ENCODE results near the gene GABBR1.

Gene GABBR1

DNA sequence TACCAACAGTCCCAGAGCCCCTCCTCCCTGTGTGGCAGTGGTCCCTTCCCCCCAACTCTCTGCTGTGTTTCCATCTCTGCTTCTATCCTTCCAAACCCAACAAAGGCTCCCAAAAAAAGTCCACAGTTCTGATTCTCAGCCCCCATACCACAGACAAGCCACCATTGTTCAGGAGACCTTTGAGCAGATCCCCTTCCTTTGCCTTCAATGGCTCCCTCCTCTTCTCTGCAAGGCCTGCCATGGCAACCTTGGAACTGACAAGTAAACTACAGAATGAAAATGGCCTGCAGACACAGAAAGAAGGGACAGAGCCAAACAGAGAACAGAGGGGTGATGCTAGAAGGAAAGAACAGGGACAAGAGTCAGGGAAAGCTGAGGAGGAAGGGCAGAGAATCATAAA is 24.9 kb downstream of the GABBR1 start:
- CTCF ChIA-PET, result interaction anchor here (0.6 to 2.7 kb wide), 2 partner anchors 10 to 178 kb away, joined by 3 to 15 read pairs; no protein-coding TSS in a partner anchor
- Histone ChIP-seq H3K36me3 (ENCODE audit: control insufficient read depth in 2 of 2, insufficient read depth in 1 of 2, low read length in 2 of 2) (peaks cover 52 to 99% of the 10 kb centered on the region in 2 experiments), H3K4me3 (ENCODE audit: low read depth, low read length) (no peak overlapping the region), H3K27ac (ENCODE audit: extremely low read depth, low read depth, low read length) (no peak overlapping the region), H3K4me1 (ENCODE audit: control insufficient read depth, insufficient read depth, low read length) (no peaks in the 10 kb centered on the region), H3K9me3 (ENCODE audit: control insufficient read depth, insufficient read depth, low read depth, low read length) (no peaks in the 10 kb centered on the region)
- TF ChIP-seq ZNF610 (tag by site-specific recombination; IDR thresholded peaks at IDR 0.05; ENCODE audit: borderline replicate concordance), result no peak
- TF ChIP-seq ZNF791 (tag by site-specific recombination; IDR thresholded peaks at IDR 0.05), result no peak
- TF ChIP-seq ZNF24 (tag by site-specific recombination; IDR thresholded peaks at IDR 0.05), result no peak
- POLR2A ChIA-PET, result interaction anchor here (2.0 kb wide), 1 partner anchor 9 kb away, joined by 5 read pairs; no protein-coding TSS in a partner anchor

DNA sequence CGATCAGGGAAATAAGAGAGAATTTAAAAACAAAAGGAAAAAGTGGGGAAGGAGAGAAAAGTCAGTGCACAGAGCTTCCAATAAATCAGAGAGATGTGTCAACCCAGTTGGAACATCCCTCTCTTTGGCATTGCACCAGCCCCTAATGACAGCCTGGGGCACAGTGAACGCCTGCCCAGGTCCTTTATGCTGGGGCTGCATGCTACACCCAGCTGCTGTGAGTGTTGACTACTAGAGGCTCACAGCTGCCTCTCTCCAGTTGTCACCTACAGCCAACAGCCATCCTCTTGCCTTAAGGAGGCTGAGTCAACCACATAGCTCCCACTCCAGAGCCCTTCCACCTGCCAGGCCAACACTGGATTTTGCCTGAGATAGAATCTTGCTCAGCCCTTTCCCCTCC is 29.1 kb downstream of the GABBR1 start:
- Histone ChIP-seq H3K4me1 (ENCODE audit: control insufficient read depth, insufficient read depth, low read length) (no peaks in the 10 kb centered on the region), H3K9me3 (ENCODE audit: control insufficient read depth, insufficient read depth, low read depth, low read length) (no peaks in the 10 kb centered on the region), H3K36me3 (ENCODE audit: control insufficient read depth in 2 of 2, insufficient read depth in 1 of 2, low read length in 2 of 2) (peaks cover 40 to 93% of the 10 kb centered on the region in 2 experiments; a peak in 2 of 3 replicates), H3K27ac (ENCODE audit: extremely low read depth, low read depth, low read length) (no peak overlapping the region), H3K4me3 (ENCODE audit: low read depth, low read length) (no peak overlapping the region)
- CTCF ChIA-PET, result interaction anchor here (0.8 to 2.0 kb wide), 2 partner anchors 15 to 189 kb away, joined by 4 to 9 read pairs; partner anchors contain the start of gene OR12D1
- POLR2A ChIA-PET, result interaction anchor here (1.4 kb wide), 1 partner anchor 21 kb away, joined by 3 read pairs; no protein-coding TSS in a partner anchor
- TF ChIP-seq, protein P1, sequence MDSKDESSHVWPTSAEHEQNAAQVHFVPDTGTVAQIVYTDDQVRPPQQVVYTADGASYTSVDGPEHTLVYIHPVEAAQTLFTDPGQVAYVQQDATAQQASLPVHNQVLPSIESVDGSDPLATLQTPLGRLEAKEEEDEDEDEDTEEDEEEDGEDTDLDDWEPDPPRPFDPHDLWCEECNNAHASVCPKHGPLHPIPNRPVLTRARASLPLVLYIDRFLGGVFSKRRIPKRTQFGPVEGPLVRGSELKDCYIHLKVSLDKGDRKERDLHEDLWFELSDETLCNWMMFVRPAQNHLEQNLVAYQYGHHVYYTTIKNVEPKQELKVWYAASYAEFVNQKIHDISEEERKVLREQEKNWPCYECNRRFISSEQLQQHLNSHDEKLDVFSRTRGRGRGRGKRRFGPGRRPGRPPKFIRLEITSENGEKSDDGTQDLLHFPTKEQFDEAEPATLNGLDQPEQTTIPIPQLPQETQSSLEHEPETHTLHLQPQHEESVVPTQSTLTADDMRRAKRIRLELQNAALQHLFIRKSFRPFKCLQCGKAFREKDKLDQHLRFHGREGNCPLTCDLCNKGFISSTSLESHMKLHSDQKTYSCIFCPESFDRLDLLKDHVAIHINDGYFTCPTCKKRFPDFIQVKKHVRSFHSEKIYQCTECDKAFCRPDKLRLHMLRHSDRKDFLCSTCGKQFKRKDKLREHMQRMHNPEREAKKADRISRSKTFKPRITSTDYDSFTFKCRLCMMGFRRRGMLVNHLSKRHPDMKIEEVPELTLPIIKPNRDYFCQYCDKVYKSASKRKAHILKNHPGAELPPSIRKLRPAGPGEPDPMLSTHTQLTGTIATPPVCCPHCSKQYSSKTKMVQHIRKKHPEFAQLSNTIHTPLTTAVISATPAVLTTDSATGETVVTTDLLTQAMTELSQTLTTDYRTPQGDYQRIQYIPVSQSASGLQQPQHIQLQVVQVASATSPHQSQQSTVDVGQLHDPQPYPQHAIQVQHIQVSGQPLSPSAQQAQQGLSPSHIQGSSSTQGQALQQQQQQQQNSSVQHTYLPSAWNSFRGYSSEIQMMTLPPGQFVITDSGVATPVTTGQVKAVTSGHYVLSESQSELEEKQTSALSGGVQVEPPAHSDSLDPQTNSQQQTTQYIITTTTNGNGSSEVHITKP (tag by site-specific recombination; IDR thresholded peaks at IDR 0.05), result peak; percentile 48; the same call in 1 of the 2 replicates
- TF ChIP-seq ZBTB17 (tag by site-specific recombination; IDR thresholded peaks at IDR 0.05) (no peak), SP7 (tag by site-specific recombination; IDR thresholded peaks at IDR 0.05) (0 out of 2 replicates have a peak, but pooled peaks have one; percentile 17)

DNA sequence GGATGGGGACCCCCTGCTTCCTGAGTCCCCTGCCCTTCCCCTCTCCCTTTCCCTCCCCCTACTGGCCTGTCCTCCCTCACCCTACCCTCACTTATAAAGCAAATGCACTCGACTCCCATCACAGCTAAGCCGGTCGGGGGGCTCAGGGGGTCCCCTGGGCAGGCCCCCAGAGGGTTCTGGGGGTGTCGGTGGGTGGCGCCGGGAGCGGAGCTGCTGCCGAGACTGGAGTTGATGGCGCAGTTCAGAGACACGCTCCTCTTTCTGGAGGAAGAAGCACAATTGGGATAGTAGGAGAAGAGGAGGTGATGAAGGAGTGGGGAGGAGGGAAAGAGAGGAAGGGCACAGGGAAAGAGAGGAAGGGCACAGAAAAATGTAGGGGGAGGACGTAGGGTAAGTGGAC is 29.5 kb downstream of the GABBR1 start:
- H3K36me3 ChIP-seq (ENCODE audit: control insufficient read depth in 2 of 2, insufficient read depth in 1 of 2, low read length in 2 of 2), result peaks cover 38 to 89% of the 10 kb centered on the region in 2 experiments; a peak in 2 of 3 replicates
- POLR2A ChIA-PET, result interaction anchor here (1.4 kb wide), 1 partner anchor 22 kb away, joined by 3 read pairs; no protein-coding TSS in a partner anchor
- no peaks in the 10 kb centered on the region for H3K4me1 ChIP-seq (ENCODE audit: control insufficient read depth, insufficient read depth, low read length)
- CTCF ChIA-PET, result interaction anchor here (0.6 to 2.0 kb wide), 6 partner anchors 14 to 1578 kb away, joined by 3 to 9 read pairs (median 4); partner anchors contain the start of gene OR12D1
- no peaks in the 10 kb centered on the region for H3K9me3 ChIP-seq (ENCODE audit: control insufficient read depth, insufficient read depth, low read depth, low read length)
- TF ChIP-seq, protein P2, sequence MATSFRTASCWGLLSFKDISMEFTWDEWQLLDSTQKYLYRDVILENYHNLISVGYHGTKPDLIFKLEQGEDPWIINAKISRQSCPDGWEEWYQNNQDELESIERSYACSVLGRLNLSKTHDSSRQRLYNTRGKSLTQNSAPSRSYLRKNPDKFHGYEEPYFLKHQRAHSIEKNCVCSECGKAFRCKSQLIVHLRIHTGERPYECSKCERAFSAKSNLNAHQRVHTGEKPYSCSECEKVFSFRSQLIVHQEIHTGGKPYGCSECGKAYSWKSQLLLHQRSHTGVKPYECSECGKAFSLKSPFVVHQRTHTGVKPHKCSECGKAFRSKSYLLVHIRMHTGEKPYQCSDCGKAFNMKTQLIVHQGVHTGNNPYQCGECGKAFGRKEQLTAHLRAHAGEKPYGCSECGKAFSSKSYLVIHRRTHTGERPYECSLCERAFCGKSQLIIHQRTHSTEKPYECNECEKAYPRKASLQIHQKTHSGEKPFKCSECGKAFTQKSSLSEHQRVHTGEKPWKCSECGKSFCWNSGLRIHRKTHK (tag by site-specific recombination; IDR thresholded peaks at IDR 0.05), result no peak
- TF ChIP-seq, protein P3, sequence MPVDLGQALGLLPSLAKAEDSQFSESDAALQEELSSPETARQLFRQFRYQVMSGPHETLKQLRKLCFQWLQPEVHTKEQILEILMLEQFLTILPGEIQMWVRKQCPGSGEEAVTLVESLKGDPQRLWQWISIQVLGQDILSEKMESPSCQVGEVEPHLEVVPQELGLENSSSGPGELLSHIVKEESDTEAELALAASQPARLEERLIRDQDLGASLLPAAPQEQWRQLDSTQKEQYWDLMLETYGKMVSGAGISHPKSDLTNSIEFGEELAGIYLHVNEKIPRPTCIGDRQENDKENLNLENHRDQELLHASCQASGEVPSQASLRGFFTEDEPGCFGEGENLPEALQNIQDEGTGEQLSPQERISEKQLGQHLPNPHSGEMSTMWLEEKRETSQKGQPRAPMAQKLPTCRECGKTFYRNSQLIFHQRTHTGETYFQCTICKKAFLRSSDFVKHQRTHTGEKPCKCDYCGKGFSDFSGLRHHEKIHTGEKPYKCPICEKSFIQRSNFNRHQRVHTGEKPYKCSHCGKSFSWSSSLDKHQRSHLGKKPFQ (tag by site-specific recombination; IDR thresholded peaks at IDR 0.05), result no peak
- TF ChIP-seq, protein P4, sequence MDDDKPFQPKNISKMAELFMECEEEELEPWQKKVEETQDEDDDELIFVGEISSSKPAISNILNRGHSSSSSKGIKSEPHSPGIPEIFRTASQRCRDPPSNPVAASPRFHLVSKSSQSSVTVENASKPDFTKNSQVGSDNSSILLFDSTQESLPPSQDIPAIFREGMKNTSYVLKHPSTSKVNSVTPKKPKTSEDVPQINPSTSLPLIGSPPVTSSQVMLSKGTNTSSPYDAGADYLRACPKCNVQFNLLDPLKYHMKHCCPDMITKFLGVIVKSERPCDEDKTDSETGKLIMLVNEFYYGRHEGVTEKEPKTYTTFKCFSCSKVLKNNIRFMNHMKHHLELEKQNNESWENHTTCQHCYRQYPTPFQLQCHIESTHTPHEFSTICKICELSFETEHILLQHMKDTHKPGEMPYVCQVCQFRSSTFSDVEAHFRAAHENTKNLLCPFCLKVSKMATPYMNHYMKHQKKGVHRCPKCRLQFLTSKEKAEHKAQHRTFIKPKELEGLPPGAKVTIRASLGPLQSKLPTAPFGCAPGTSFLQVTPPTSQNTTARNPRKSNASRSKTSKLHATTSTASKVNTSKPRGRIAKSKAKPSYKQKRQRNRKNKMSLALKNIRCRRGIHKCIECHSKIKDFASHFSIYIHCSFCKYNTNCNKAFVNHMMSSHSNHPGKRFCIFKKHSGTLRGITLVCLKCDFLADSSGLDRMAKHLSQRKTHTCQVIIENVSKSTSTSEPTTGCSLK (tag by site-specific recombination; IDR thresholded peaks at IDR 0.05), result no peak
- 0 out of 2 replicates have a peak, but pooled peaks have one; percentile 14 for TF ChIP-seq ZNF366 (tag by site-specific recombination; conservative IDR thresholded peaks at IDR 0.05)
- H3K4me3 ChIP-seq (ENCODE audit: low read depth, low read length), result no peak overlapping the region
- H3K27ac ChIP-seq (ENCODE audit: extremely low read depth, low read depth, low read length), result no peak overlapping the region

Measured in HEK293 (cell line).